ENCODE results near the gene NPBWR2.

NPBWR2 gene

DNA sequence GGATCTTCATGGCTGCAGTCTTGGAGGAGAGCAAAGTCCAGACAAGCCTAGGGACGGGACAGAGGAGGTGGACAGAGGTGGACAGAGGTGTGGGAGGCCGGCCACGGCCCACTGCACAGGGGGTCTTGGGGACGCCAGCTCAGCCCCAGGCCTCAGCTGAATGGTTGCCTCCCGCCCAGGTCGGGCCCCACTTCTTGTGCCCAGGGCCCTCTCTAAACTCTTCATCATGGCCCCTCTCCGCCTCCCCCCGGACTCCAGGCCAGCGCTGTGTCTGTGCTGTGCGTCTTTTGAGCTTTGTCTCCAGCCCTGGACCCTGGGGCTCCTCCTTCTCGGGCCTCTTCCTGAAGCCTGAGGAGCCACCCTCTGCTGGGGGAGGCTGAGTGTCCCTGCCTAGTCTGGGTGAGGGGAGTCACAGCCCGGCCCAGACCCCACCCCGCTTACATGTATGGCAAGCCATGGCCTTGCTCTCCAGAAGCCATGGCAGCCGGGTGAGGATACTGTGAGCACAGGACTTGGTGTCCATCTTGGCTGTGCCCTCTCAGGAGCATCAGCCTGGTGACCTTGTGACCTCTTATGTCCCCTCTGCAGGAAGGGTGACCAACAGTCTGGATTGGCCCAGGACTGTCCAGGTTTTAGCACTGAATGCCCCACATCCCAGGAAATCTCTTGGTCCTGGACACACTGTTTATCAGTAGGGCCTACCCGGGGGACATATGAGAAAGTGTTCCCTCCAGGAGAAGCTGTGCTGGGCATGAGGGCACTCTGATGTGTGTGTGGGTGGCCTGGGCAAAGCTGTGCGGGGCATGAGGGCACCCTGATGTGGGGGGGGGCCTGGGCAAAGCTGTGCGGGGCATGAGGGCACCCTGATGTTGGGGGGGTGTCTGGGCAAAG, 9.4 kb upstream of the NPBWR2 start:
- DNase-seq: no peak

- no peak for DNase-seq
Observed at GRCh38 chr20:64116016-64116415, 8.7 kb upstream of the NPBWR2 start.

GRCh38 chr20:64115171-64115911, 8.0 kb upstream of the NPBWR2 start:
- DNase-seq: no peak

DNA sequence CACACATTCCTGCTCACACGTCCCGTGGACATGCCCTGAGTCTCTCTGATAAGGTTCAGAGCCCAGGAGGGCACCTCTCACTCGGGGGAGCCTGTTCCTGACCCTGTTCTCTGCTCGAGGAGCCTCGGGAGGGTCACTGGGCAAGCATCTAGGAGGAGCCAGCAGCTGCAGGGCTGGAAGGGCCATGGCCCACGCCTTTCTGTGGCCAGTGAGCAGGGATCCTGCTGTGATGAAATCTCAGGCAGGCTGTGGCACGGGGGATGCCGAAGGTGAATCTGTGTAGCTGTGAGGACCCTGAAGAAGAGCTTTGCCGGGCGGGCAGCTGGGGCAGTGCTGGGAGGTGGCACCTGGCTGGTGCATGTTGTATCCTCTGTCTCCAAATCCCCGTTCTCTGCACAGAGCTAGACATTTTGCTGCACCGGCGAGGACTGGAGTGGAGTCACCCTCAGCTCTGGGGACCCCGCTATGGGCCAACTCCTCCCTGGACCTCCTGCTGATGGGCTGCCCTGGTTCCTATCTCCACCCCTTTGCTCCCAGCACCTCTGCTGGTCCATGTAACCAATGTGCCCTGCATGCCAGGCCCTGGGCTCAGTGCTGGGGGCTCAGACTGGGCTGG, 7.1 kb upstream of the NPBWR2 start:
- no peak for DNase-seq

GRCh38 chr20:64113796-64114355, 6.5 kb upstream of the NPBWR2 start:
- no peak for DNase-seq

GRCh38 chr20:64113444-64113775, 6.0 kb upstream of the NPBWR2 start:
- no peak for DNase-seq

GRCh38 chr20:64112691-64113443, 5.5 kb upstream of the NPBWR2 start:
- no peak for DNase-seq

- no peak for DNase-seq
Observed at GRCh38 chr20:64111841-64112641, 4.7 kb upstream of the NPBWR2 start.

DNA sequence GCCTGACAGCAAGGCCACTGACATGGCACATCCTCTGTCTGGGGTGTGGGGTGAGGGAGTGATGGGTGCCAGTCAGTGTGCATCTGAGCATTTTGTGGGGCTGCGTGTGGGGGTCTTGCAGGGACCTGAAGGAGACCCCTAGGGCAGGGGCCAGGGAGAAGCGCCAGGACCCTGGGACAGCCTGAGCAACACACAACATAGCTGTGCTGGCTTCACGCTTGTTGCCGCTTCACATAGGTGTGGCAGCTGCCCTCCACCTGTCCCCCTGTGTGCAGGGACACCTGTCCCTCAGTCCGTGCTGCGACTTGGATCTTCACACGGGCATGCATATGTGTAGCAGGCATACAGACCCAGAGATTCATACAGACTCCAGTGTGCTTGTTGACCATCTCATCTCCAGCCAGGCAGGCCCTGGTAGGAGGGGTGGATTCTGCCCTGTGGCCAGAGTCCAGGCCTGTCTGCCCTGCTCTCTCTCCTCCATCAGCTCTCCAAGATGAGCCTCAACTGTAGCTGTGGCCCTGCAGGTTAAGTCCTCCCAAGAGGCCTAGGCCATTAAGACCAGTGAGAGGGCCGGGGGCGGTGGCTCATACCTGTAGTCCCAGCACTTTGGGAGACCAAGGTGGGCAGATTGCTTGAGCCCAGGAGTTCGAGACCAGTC, 3.2 kb upstream of the NPBWR2 start:
- DNase-seq: no peak

DNA sequence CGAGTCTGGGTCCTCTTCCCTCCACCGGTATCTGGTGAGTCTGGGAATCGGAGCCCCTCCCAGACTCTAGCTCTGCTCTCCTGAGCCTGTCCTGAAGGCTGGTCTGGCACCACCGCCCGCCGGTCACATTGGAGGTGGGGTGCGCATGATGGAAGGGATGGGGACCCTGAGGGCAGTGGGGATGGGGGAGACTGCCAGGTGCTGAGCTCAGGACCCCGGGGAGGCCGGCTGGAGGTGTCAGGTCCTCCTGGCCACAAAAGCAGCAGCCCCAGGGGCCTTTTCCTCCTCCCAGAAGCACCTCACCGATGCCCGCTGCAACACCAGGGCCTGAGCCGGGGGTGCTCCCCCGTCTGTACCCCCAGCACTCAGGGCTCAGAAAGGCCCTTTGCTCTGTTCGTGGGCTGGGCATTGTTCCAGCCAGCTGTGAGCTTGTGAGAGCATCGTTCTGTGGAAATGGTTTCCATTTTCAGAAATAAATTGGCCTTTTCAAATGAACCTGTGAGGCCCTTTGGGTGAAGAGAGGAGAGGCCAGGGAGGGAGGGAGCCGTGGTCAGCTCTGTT, 2.5 kb upstream of the NPBWR2 start:
- no peak for DNase-seq

DNA sequence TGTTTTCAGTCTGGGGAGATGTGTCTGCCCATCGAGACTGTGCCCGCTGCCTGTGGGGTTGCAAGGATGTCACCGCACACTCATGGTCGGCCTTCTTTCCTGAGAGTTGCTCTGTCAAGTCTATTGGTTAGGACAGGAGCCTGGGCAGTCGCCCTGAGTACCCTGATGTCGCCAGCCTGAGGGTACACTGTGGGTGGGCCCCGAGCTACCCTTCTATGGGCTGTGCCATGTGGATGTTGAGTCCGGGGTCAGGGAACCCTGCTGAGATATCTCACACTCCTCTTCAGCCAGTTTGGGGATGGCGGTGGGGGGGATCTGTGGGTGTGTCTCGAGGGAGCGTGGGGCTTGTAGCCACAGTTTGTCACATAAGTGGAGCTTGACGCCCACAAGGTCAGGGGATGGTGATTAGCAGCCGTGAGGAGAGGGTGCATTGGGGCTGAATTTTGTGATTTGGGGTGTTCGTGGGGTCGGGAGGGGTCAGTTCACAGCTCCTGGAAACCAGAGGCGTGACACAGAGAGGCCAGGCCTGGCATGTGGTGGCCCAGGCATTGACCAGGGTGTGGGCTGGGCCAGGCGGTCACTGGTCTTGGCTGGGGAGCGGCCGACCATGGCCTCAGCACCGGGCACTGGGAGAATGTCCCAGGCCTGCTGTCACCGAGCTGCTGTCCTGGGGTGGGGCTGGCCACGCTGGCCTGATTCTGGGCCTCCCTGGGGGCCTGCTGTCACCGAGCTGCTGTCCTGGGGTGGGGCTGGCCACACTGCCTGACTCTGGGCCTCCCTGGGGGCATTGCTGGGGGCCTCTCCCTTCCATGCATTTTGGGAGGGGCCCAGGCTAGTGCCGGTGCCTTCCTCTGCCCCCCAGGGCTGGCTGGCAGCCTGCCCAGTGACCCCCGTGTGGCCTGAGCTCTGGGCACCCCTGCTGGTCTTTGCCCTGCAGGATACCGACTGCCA, 1.6 kb upstream of the NPBWR2 start:
- DNase-seq: no peak

- no peak for DNase-seq
Observed at GRCh38 chr20:64107736-64108457, 532 bp upstream of the NPBWR2 start.

GRCh38 chr20:64106435-64106961, 867 bp downstream of the NPBWR2 start:
- DNase-seq: no peak

DNA sequence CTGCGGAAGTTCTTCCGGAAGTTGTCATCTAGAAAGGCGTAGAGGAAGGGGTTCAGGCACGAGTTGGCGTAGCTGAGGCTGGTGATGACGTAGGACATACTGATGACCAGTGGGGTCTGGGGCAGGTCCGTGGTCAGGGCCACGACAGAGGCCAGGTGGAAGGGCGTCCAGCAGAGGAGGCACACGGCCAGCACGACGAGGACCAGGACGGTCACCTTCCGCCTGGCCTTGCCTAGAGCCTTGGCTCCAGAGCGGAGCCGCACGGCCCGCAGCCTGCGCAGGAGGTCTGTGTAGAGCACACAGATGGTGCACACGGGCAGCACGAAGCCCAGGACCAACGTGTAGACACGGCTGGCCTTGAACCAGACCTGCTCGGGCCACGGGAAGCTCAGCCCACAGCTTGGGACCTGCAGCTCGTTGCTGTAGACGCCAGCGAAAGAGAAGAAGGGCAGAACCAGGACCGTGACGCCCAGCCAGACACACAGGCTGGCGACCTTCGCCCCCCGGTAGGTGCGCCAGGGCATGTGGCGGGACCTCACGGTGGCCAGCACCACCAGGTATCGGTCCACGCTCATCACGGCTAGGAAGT, 1.4 kb downstream of the NPBWR2 start:
- DNase-seq: no peak

- no peak for DNase-seq
Observed at GRCh38 chr20:64104667-64105451, 2.5 kb downstream of the NPBWR2 start.

- DNase-seq: no peak
Observed at GRCh38 chr20:64103871-64104666, 3.3 kb downstream of the NPBWR2 start.

Data from NCI-H526 (cell line).